Measurements from ENCODE around the gene MCF2L.

The MCF2L gene

DNA sequence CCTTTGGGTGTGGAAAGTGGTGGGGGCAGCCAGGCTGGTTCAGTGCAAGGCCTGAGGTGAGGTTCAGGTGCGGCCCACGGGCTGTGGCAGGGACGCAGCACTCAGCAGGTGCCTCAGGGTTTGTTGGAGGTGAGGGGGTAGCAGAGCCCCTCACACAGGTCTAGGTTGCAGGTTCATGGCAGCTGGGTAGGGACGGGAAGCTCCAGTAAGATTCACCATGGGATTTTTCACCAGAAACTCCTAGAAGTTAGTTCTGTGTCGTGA lies 14.0 kb downstream of the MCF2L start:
- no peak for DNase-seq

GRCh38 chr13:112983428-112984196 lies 14.6 kb downstream of the MCF2L start:
- no peak for DNase-seq

DNA sequence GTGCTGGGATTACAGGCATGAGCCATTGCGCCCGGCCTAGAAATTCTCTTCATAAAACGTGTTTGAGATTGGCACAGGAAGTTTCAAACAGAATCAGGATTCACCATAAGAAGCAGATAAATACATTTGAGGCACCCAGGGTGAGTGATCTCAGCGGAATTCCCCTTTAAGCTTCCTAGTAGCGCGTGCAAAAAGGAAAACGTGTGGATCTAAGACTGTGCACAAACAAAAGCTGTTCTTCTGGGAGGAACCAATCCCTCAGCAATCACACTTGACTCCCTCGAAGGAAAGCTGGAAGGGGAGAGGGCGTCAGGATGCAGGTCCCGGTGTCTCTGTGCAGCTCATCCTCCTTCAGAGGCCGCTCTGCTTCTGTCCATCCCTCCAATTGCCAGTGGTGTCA lies 15.5 kb downstream of the MCF2L start:
- DNase-seq = no peak

DNA sequence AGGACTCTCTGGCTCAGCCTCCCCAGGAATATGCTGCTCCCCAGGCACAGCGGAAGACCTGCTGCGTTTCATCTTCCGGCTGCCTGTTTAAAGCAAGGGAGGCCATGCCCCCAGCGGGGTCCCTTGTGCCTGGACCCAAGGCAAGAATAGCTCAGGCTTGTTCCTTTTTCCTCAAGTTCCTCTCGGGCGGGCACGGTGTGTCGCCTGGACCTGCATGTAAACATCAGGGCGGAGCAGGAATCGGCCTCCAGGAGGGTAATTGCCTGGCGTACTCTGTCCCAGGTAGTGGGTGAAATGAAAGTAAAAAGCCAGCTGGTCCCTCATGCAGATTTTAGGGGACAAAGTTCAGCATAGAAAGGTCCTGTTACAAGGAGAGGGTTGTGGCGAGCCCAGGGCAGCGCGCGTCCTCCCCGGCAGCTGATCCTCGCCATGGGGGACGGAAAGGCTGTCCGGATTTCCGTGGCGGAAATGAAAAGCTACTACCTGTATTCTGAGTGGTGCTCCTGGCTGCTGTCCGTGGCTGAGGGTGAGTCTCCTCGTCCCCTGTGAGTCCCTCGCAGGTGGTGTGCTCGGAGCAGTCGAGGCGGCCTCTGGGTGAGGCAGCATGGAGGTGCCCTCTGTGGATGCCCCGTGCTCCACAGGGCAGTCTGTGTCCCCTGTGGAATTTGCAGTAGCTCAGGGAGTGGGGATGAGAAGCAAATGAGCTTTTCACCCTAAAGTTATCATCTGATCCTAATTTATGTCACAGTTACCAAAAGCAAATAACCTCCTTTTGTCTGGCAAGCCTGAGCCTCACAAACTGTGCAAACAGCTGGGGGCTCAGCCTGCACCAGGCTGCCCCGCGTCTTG lies 16.2 kb downstream of the MCF2L start:
- no peak for DNase-seq

- DNase-seq = no peak
Observed at GRCh38 chr13:112985803-112986408, 16.9 kb downstream of the MCF2L start.

GRCh38 chr13:112986470-112986869 lies 17.5 kb downstream of the MCF2L start:
- no peak for DNase-seq

DNA sequence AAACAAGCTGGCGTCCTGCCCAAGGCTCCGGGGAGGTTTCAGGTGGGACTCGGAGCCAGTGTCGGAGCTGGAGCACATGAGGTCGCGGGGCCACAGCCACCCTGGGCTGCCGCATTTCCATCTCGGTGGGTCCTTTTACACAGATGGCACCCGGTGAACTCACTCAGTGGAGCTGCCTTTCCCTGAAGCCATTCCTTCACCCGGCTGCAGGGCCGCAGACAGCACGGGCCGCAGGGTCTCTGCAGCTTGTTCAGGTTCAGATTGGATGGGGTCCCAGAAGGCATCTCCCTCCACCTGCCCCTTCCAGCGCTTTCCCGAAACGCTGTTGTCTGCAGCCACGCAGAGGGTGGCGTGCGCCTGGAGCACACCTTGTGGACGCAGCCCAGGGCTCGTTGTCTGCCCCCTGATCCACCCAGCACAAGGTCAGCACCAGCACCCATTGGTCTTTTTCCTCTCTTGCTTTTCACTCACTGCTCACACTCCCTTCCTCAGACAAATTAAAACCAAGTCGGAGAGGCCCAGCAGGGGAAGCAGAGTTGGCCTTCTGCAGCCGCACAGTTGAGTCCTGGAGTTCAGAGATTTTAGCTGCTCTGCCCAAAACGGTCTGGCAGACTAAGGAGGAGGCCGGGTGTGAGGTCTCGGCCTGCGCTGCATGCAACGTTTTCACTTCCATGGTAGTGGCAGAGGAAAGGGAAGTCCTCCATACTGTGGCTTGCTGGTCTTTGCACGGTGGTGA lies 18.1 kb downstream of the MCF2L start:
- DNase-seq = no peak

DNA sequence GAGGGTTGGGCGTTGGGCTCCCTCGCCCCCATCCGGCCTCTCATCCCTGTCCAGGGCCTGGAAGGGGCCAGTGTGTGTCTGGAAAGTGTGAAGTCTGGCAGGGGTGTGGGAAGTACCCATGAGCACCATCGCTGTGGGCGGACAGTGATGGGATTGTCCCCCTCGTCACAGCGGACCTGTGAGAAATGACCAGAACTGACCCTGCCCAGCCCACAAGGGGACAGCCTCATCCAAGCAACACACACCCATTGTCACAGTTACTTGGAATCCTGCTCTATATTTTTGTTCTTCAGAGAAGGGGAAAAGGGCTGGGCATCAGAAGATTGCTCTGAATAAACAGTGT lies 18.6 kb downstream of the MCF2L start:
- DNase-seq = no peak

DNA sequence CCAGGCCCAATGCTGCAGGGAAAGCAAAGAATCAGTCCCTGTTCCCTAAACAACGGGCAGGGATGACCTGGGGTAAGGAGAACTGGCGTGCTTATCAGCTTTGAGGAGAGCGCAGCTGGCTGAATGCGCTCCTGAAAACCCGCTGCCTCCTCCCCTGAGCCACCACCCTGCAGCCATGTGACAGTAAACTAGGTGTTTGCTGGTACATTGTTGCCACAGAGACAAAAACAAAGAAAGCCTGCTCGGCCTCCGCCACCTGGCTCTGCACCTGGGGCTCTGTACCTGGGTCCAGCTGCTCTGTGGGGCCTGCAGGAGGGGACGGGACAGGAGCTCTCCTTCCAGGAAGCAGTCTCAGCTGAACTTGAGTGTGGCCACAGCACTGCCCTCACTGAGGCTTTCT lies 21.8 kb downstream of the MCF2L start:
- DNase-seq = no peak

DNA sequence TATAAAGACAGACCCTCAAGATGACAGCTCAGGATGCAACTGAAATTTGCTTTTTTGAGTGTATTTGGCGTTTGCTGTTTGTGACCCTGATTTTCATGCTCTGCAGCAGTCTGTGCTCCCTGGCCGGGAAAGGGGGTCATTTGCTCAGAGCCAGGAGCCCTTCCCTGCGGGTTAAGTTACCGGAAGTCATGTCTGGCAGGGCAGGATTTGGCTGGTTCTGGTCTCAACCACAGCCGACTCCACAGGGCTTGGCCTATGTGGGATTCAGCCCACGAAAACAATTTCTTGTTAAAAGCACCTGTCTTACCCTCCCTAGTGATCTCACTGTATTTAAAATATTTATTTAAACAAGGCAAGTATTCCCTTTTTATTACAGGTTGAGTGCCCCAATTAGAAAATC lies 22.6 kb downstream of the MCF2L start:
- DNase-seq = no peak

DNA sequence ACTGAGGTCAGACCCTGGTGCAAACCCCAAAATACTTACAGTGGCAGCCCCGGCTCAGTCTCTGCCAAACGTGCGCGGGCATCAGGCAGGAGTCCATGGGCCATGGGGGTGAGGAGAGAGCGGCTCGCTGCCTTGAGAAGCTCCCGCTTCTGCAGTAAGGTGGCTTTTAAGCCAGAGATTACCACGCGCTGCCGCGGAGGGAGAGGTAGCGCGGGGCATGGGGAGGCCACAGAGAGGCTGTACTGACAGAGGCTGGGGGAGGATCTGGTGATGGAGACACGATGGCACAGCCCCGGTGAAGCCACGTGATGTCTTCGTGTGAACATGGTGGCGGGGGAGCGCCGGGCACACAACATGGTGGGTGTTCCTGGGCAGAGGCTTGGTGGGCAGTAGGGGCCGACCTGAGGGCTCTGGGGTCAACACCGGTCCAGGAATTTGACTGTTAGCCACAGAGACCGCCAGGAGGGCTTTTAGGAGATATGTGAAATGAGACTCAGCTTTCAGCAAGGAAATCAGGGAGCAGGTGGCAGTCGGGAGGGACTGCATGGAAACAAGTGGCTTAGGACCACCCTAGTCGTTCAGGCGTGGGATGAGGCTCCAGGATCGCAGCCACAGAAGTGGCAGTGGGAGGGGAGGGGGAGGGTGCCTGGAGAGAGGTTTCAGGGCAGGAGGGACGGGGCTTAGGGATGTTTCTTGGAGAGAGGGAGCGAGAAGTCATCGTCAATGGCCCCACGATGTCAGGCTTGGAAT lies 24.1 kb downstream of the MCF2L start:
- no peak for DNase-seq

DNA sequence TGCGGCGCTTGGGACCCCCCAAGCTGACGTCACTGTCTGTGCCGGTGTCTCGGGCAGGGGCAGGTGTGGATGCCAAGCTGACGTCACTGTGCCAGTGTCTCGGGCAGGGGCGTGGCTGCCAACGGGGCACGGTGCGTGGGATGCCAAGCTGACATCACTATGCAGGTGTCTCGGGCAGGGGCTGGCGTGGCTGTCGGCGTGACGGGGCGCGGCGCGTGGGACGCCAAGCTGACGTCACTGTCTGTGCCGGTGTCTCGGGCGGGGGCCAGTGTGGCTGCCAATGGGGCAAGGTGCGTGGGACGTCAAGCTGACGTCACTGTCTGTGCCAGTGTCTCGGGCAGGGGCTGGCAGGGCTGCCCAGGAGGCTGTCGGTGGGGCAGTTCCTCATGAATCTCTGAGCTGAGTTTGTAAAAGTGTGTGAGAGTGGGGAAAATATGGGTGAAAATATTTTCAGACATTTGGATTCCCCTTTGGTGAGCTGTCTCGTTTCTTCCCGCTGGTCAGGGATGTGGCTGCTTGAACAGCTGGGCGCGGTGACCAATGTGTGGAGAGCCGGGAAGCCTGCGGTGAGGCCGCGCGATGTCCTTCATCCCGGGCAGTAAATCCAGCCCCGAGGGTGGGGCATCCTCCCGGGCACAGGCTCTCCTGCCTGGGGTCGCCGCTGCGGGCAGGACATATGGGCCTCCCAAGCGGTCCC lies 25.2 kb downstream of the MCF2L start:
- no peak for DNase-seq

DNA sequence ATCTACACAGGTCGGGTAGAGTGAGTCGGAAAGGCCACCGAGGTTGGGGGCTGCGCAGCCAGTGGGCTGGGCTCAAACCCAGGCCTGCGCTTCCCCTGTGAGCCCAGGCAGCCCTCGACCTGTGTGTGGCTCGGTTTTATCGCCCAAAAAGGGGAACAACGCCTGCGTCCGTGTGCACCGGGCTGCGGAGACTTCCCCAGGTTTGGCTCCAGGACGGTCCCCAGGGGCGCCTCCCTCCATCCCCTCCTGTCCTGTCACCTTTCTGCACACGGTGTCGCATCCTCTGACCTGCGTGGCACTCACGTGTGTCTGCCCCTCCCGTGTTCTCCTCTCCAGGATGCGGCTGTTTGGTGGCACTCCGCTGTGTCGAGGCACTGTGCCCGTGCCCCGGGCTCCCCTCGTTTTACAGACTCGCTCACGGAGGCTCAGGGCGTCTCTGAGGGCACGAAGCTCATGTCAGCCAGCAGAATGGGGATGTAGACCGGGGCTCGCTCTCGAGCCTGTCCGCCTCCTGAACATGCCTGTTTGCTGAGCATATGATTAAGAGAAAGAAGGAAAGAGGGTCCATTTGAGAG lies 25.9 kb downstream of the MCF2L start:
- no peak for DNase-seq

- DNase-seq = no peak
Observed at GRCh38 chr13:112995395-112996191, 26.6 kb downstream of the MCF2L start.

GRCh38 chr13:112996671-112997091 lies 27.7 kb downstream of the MCF2L start:
- DNase-seq = no peak

DNA sequence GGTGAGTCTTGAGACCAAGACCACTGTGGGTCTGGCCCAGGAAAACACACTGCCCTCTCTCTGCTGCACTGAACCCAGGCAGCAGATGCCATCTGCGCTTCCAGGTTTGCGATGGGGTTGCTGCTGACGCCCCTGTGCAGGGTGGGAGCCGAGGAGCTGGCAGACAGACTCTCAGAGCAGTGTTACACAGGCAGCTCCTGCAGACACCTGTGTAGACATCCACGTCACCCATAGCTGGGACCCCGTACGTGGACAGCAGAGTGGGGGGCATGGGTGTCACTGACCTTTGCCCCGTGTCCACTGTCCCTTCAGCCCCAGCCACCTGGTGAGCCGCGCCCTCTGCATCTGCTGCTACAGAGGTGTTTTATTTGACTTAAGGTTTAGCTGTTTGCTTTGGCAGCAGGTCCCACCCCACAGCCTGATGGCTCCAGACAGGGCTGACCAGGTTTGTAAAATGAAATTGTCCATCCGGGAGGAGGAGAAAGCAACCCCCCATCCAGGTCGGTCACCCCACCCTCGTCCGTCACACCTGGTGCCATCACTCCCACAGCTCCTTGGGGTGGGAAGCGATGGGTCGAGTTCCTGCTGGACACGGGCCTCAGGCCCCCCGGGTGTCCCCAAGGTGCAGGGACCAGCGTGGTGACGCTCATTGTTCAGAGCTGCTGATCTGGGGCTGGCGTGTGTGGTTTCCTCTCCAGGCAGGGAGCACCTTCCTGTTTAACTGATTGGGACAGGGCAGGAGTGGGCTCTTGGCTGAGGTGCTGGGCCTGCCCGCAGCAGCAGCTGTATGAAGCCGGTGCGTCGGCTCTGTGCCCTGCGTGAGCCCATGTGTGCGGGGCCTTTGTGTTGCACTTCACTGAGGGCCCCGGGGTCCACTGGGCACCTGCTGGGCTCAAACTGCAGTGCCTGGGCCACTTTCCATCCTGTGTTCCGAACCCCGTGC lies 28.4 kb downstream of the MCF2L start:
- no peak for DNase-seq

GRCh38 chr13:112998521-112999280 lies 29.7 kb downstream of the MCF2L start:
- DNase-seq = no peak

GRCh38 chr13:112999414-113000177 lies 30.6 kb downstream of the MCF2L start:
- no peak for DNase-seq

All from T1000 (cell line).